Glutamatergic neuron (in vitro differentiated cells): ENCODE measurements around the gene DCHS1. TPM values are rescaled to one million over a fixed set of nuclear protein-coding genes. Genes with fewer than 3 reads are reported as not detected.

Source experiments
- DNase-seq: peaks from one replicate; pipeline ENCODE4 v3.0.0; 2022
- H3K27ac Mint-ChIP-seq: one replicate; pipeline ENCODE4 v1.8.0; 2020; ENCODE audit warnings: mild to moderate bottlenecking, mixed read lengths, inconsistent platforms; ENCODE audit not compliant: unreplicated experiment
- H3K27me3 Mint-ChIP-seq: one replicate; pipeline ENCODE4 v1.8.0; 2020; ENCODE audit warnings: mild to moderate bottlenecking, moderate library complexity, mixed read lengths, inconsistent platforms; ENCODE audit not compliant: unreplicated experiment
- H3K36me3 Mint-ChIP-seq: one replicate; pipeline ENCODE4 v1.8.0; 2020; ENCODE audit warnings: mild to moderate bottlenecking, mixed read lengths, inconsistent platforms; ENCODE audit not compliant: unreplicated experiment
- H3K4me1 Mint-ChIP-seq: one replicate; pipeline ENCODE4 v1.8.0; 2020; ENCODE audit warnings: mild to moderate bottlenecking, low read depth, mixed read lengths, inconsistent platforms; ENCODE audit not compliant: unreplicated experiment
- H3K4me3 Mint-ChIP-seq: one replicate; pipeline ENCODE4 v1.8.0; 2020; ENCODE audit warnings: mild to moderate bottlenecking, mixed read lengths, inconsistent platforms; ENCODE audit not compliant: unreplicated experiment
- H3K9me3 Mint-ChIP-seq: one replicate; pipeline ENCODE4 v1.8.0; 2020; ENCODE audit warnings: mild to moderate bottlenecking, moderate library complexity, mixed read lengths, inconsistent platforms; ENCODE audit not compliant: unreplicated experiment
- CTCF ChIP-seq: fragments of 200-600 bp; sonication (generic); IDR thresholded peaks from one replicate; pipeline ENCODE4 v1.5.0; 2021; ENCODE audit not compliant: partially characterized antibody, unreplicated experiment
- total RNA-seq: library from RNA; stranded (reverse); fragmentation: NEBNext Ultra II Directional; extraction: Animal tissue kit (Norgen Biotek cat#: 25700); gene quantifications from one replicate; pipeline ENCODE4 v1.2.1, GENCODE V29; 2021; ENCODE audit not compliant: unreplicated experiment

Gene DCHS1
- total RNA-seq, 1 donor from 2014 or later, result 91.5 TPM

GRCh38 chr11:6623391-6624363 lies 31.9 kb downstream of the DCHS1 start:
- no peak for DNase-seq
- no peak overlapping the region for H3K27ac Mint-ChIP-seq
- H3K27me3 Mint-ChIP-seq, result peaks cover 2% of the 10 kb centered on the region
- no peak for TF ChIP-seq CTCF
- H3K36me3 Mint-ChIP-seq, result peaks cover 12% of the 10 kb centered on the region
- H3K4me1 Mint-ChIP-seq, result no peaks in the 10 kb centered on the region
- peaks cover 2% of the 10 kb centered on the region for H3K9me3 Mint-ChIP-seq
- H3K4me3 Mint-ChIP-seq, result no peak overlapping the region

GRCh38 chr11:6622261-6623171 lies 33.1 kb downstream of the DCHS1 start:
- H3K27me3 Mint-ChIP-seq, result no peaks in the 10 kb centered on the region
- no peaks in the 10 kb centered on the region for H3K9me3 Mint-ChIP-seq
- DNase-seq, result no peak
- peaks cover 7% of the 10 kb centered on the region for H3K36me3 Mint-ChIP-seq
- H3K4me1 Mint-ChIP-seq, result no peaks in the 10 kb centered on the region
- H3K4me3 Mint-ChIP-seq, result no peak overlapping the region
- H3K27ac Mint-ChIP-seq, result no peak overlapping the region
- TF ChIP-seq CTCF, result no peak

GRCh38 chr11:6621711-6622211 lies 33.8 kb downstream of the DCHS1 start:
- Mint-ChIP-seq H3K36me3 (peaks cover 7% of the 10 kb centered on the region), H3K9me3 (no peaks in the 10 kb centered on the region), H3K27ac (no peak overlapping the region), H3K4me3 (no peak overlapping the region), H3K27me3 (no peaks in the 10 kb centered on the region), H3K4me1 (no peaks in the 10 kb centered on the region)
- DNase-seq, result no peak
- TF ChIP-seq CTCF, result no peak

- H3K9me3 Mint-ChIP-seq, result no peaks in the 10 kb centered on the region
- H3K36me3 Mint-ChIP-seq, result peaks cover 7% of the 10 kb centered on the region
- no peak for DNase-seq
- no peak overlapping the region for H3K27ac Mint-ChIP-seq
- no peak overlapping the region for H3K4me3 Mint-ChIP-seq
- TF ChIP-seq CTCF, result no peak
- H3K27me3 Mint-ChIP-seq, result no peaks in the 10 kb centered on the region
- H3K4me1 Mint-ChIP-seq, result no peaks in the 10 kb centered on the region
Measured at GRCh38 chr11:6620636-6621035, 35.0 kb downstream of the DCHS1 start.
